Astrocyte of the spinal cord (primary cell): ENCODE measurements around the gene ELOVL5.

Source experiments
- DNase-seq: peaks from one replicate; pipeline ENCODE4 v3.0.0; 2011; ENCODE audit warnings: low read depth, low spot score
- H3K4me3 ChIP-seq: 2 replicates; pipeline ENCODE4 v1.5.1; 2011; ENCODE audit warnings: low read depth, mild to moderate bottlenecking, low read length, moderate library complexity
- in situ Hi-C: cut with HindIII; loops from 2 replicates; pipeline ENCODE4 v1.10.0; 2017; ENCODE audit warnings: low sequenced_read_pairs
- TF ChIP-seq, protein P1 (sequence below): IDR thresholded peaks from 2 replicates; pipeline ENCODE4 v1.5.1; 2012; ENCODE audit warnings: low read depth, mild to moderate bottlenecking, low read length, inconsistent platforms

Gene ELOVL5

DNA sequence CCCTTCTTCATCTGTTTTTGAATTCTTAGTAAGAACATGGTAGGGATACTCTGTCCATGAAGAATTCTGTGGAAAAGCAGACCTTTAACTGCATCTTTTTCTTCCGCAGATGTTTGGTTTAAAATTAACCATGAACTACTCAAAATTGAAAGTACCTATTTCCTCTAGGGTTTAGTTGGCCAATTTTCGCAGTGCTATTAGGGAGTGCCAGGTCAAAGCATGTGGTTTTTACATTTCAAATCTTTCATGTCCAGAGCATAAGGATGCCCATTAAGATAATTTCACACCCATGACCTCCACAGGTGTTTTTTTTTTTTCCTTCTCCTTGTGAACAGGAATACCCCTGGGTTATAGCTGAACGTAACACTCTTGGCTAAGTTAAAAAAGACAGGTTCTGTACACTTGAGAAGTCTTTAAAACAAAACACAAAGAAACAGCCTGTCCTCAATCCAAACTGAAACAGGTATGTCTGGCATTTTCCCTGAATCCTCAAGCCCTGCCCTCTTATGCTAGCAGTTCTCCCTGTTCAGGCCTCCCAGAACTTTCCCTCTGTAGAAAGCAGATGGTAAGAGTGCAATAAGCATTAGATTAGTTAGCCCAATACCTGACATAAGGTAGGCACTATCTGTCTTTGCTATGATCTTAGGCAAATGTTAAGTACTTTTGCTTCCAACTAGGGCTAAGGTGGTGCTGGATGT lies 67.1 kb downstream of the ELOVL5 start:
- H3K4me3 ChIP-seq = no peak overlapping the region
- no peak for DNase-seq
- TF ChIP-seq, protein P1, sequence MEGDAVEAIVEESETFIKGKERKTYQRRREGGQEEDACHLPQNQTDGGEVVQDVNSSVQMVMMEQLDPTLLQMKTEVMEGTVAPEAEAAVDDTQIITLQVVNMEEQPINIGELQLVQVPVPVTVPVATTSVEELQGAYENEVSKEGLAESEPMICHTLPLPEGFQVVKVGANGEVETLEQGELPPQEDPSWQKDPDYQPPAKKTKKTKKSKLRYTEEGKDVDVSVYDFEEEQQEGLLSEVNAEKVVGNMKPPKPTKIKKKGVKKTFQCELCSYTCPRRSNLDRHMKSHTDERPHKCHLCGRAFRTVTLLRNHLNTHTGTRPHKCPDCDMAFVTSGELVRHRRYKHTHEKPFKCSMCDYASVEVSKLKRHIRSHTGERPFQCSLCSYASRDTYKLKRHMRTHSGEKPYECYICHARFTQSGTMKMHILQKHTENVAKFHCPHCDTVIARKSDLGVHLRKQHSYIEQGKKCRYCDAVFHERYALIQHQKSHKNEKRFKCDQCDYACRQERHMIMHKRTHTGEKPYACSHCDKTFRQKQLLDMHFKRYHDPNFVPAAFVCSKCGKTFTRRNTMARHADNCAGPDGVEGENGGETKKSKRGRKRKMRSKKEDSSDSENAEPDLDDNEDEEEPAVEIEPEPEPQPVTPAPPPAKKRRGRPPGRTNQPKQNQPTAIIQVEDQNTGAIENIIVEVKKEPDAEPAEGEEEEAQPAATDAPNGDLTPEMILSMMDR = no peak
- in situ Hi-C loops = no loop called here

DNA sequence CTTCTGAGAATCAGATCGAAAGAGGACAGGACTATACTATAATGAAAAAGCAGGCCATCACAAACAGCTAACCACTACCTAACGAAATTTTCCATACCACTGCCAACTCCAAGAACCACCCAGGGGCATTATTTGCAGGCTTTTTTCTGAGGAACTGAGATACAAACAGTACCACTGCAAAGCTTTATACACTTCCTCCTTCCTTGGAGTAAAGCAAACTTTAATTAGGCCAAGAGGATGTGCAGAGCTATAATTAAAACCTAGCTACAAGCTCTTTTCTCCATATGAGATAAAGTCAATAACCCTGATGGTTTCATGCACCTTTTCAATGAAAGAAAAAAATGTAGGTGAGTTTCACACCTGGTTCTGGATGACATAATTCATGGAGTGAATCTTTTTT lies 68.5 kb downstream of the ELOVL5 start:
- TF ChIP-seq, protein P1 = no peak
- no peak overlapping the region for H3K4me3 ChIP-seq
- DNase-seq = no peak
- in situ Hi-C loops = no loop called here

DNA sequence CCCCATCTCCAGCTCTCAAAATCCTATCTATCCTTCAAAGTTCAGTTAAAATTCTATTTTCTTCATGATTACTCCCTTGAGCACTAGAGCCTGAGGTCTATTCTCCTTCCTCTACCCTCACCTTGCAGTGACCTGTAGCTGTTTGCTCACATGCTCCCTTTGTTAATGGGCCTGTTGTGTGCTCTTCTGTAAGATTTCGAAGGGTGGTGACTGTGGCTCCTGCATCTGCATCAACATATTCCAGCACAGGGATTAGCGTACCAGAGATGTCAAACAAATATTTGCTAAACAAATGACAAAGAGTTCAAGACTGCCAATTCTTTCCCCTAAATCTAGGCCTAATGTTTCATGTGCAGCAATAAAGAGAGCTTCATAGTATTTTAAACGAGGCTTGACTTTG lies 69.5 kb downstream of the ELOVL5 start:
- DNase-seq = no peak
- TF ChIP-seq, protein P1 = no peak
- no peak overlapping the region for H3K4me3 ChIP-seq
- in situ Hi-C loops = no loop called here

DNA sequence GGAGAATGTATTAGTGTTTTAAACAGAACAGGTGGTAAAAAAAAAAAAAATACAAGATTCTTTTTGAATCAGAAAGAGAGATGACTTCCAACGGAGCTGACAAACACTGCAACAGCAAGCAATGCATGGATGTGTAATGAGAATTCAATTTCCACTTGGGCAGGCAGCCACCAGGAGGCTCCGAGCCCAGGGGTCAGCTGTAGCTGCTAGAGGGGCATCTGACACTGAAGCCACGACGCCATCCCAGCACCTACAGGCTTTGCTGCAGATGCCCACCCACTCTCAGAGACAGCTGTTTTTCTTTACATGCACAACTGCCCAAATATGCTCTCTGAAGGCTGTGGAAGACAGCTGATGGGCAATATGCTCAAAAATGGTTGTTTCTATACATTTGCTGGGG lies 75.4 kb downstream of the ELOVL5 start:
- TF ChIP-seq, protein P1 = peak; percentile 5
- no peak for DNase-seq
- H3K4me3 ChIP-seq = no peak overlapping the region
- in situ Hi-C loops = no loop called here

DNA sequence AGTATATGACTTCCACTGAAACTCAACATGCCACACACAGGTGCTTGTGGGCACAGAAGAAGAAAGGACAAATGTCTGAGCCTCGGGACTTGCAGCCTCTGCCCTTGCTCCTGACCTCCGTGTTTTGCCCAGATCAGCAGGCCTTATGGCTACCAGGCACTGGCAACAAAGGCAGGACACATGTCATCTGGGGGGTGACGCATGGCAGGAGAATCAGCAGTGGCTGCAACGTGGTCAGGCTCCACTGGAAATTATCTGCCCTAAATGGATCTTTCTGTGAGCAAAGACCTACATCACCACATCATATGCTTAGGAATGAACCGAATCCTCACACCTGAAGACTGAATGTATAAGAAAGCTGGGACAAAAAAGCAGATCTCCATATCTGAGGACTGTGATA lies 78.9 kb downstream of the ELOVL5 start:
- no peak for DNase-seq
- in situ Hi-C loops = no loop called here
- TF ChIP-seq, protein P1 = no peak
- no peak overlapping the region for H3K4me3 ChIP-seq

DNA sequence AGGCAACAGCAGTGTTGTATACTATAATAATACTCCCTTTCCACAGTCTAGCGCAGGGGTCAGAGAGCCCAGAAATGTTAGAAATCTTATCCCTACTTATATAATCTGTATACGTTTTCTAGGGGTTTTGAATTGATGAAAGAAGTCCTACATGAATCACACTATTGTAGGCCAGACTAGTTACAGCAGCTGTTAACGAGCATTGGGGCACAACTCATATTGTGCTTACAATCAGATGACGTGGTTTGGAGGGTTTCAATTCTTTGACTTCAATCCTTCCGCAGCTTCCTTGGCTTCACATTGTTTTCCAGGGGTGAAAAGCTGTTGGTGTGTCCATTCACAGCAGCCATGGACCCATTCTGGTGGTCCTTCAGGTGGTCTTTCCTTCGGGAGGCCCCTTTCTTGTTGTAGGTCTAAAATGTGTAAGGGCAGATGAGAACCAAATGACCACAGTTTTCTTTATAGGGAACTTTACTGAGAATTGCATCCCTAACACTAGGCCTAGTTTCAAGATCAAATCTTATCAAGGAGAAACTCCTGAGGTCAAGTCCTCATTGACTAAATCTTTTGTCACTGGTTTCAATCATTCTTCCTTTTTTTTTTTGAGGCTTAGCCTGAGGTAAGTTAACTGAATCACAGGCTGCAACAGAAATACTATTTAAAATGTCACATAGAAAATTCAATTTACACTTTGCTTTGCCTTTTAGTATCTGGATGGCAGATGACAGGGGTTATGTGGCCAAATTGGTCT lies 79.7 kb downstream of the ELOVL5 start:
- in situ Hi-C loops = no loop called here
- TF ChIP-seq, protein P1 = no peak
- DNase-seq = no peak
- H3K4me3 ChIP-seq = no peak overlapping the region
